Measurements from ENCODE around the gene GMDS. TPM values are rescaled to one million over a fixed set of nuclear protein-coding genes. Genes with fewer than 3 reads are reported as not detected.

GMDS gene
- total and polyA plus RNA-seq, 2 of the 8 experiments (the other 6 are each of a cell fraction or from before 2014, with no cell fraction given) = 16.8 to 50.0 TPM

DNA sequence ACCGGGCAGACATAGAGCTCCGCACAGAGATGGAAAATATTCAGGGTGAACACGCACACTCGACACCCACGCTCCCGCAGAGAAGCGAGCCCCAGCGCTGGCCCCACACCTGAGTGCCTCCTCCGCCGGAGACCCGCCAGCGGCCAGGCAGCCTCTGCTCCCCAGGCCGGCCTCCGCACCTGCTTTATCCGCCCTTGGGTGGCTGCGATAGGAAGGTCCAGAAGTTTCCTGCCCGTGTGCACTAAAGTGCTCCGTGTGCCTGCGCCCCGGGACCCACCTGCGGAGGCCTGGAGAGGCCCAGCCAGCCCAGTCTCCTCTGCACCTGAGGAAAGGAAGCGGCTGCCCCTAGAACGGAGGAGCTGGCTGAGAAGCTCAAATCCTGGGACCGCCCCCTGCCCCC, 646.5 kb downstream of the GMDS start (continued):
- TF ChIP-seq CBX5 (IDR thresholded peaks at IDR 0.05; ENCODE audit: low read depth, low read length) (no peak), GABPA (IDR thresholded peaks at IDR 0.05; ENCODE audit: borderline replicate concordance, insufficient read depth, low read length) (no peak), POLR2A (IDR thresholded peaks at IDR 0.05; ENCODE audit: control extremely low read depth in 1 of 2, low read depth in 2 of 2, low read length in 2 of 2) (no peak)
